PC-9 (cell line): ENCODE measurements around the gene LILRB3. TPM values are rescaled to one million over a fixed set of nuclear protein-coding genes. Genes with fewer than 3 reads are reported as not detected.
"Not testable (repeated sequence)": the region's sequence is repeated elsewhere in the genome, so short reads cannot be mapped to it uniquely, and the experiment has no call there.

Experiments used
- BruUV-seq: library from RNA; stranded (reverse); fragments of 400-500 nt; replicated peaks from 2 replicates; lab custom pipeline; 2021; lab: Mats Ljungman, UMichigan
- CTCF ChIA-PET: fragments of 300-600 bp; sonication (Branson Sonifier 250); formaldehyde crosslinking; loops from one replicate; lab custom pipeline; 2022; ENCODE audit warnings: antibody characterized with exemption; lab: Charles Lee
- POLR2A ChIA-PET: fragments of 300-600 bp; sonication (Branson Sonifier 250); formaldehyde crosslinking; loops from one replicate; lab custom pipeline; 2022; ENCODE audit warnings: antibody characterized with exemption; ENCODE audit not compliant: unreplicated experiment; lab: Charles Lee
- DNase-seq, 2 experiments: peaks; one replicate each; pipeline versions ENCODE4 v3.0.0 to v3.0.0-alpha.2; 2015 to 2022; ENCODE audit warnings: mixed read lengths in 1 of 2
- H2AFZ ChIP-seq: fragments of 200-600 bp; sonication (generic); 2 replicates; pipeline ENCODE4 v1.8.1; 2017; ENCODE audit warnings: antibody characterized with exemption
- H3F3A ChIP-seq: fragments of 200-600 bp; sonication (generic); 2 replicates; pipeline ENCODE4 v1.8.1; 2017; ENCODE audit warnings: antibody characterized with exemption, mild to moderate bottlenecking, low read depth; ENCODE audit not compliant: insufficient read depth
- H3K27ac ChIP-seq: fragments of 200-600 bp; sonication (generic); 2 replicates; pipeline ENCODE4 v1.6.1; 2016; ENCODE audit warnings: mixed run types
- H3K27me3 ChIP-seq: fragments of 200-600 bp; sonication (generic); 2 replicates; pipeline ENCODE4 v1.6.1; 2016; ENCODE audit warnings: low read depth, mixed run types; ENCODE audit not compliant: insufficient read depth
- H3K36me3 ChIP-seq: fragments of 200-600 bp; sonication (generic); 2 replicates; pipeline ENCODE4 v1.6.1; 2016; ENCODE audit warnings: low read depth, mixed run types
- H3K4me1 ChIP-seq: fragments of 200-600 bp; sonication (generic); replicated peaks from 2 replicates; pipeline ENCODE4 v1.6.1; 2016; ENCODE audit warnings: mixed run types; ENCODE audit not compliant: insufficient read depth
- H3K4me2 ChIP-seq: fragments of 200-600 bp; sonication (generic); 2 replicates; pipeline ENCODE4 v1.6.1; 2017; ENCODE audit warnings: mixed run types
- H3K4me3 ChIP-seq: fragments of 200-600 bp; sonication (generic); 2 replicates; pipeline ENCODE4 v1.6.1; 2016; ENCODE audit warnings: mixed run types
- H3K79me2 ChIP-seq: fragments of 200-600 bp; sonication (generic); 2 replicates; pipeline ENCODE4 v1.6.1; 2017; ENCODE audit warnings: low read depth, mixed run types
- H3K9me2 ChIP-seq: fragments of 200-600 bp; sonication (generic); 2 replicates; pipeline ENCODE4 v1.8.1; 2017; ENCODE audit warnings: mild to moderate bottlenecking; ENCODE audit not compliant: insufficient read depth
- H3K9me3 ChIP-seq: fragments of 200-600 bp; sonication (generic); 2 replicates; pipeline ENCODE4 v1.8.1; 2016; ENCODE audit warnings: low read depth; ENCODE audit not compliant: insufficient read depth
- H4K20me1 ChIP-seq: fragments of 200-600 bp; sonication (generic); 2 replicates; pipeline ENCODE4 v1.8.1; 2017; ENCODE audit not compliant: insufficient read depth
- CTCF ChIP-seq: fragments of 200-600 bp; sonication (generic); conservative IDR thresholded peaks from 2 replicates; pipeline ENCODE4 v1.6.1; 2017; ENCODE audit warnings: mixed run types, antibody characterized with exemption, mild to moderate bottlenecking, moderate library complexity
- EZH2 ChIP-seq: fragments of 200-600 bp; sonication (generic); IDR thresholded peaks from 2 replicates; pipeline ENCODE4 v1.8.0; 2017; ENCODE audit warnings: antibody characterized with exemption, low read depth
- intact Hi-C: fragments of 100-400 bp; cut with micrococcal nuclease; formaldehyde crosslinking; loops from one replicate; pipeline ENCODE4 v1.10.0; 2022; ENCODE audit not compliant: unreplicated experiment
- total RNA-seq: library from RNA; stranded (reverse); gene quantifications from 2 replicates; pipeline ENCODE4 v1.2.3, GENCODE V29; 2021

The LILRB3 gene
- total RNA-seq, 1 experiment from 2014 or later: not detected

- no peaks in the 10 kb centered on the region for H3K79me2 ChIP-seq
- intact Hi-C loops: loop anchor here (5.0 kb wide), 1 partner anchor 458 kb away; no protein-coding TSS in a partner anchor
- H3K9me2 ChIP-seq: no peaks in the 10 kb centered on the region
- no TSS peak for BruUV-seq
- CTCF ChIA-PET: no interaction called here
- no peak for TF ChIP-seq EZH2
- no peak for TF ChIP-seq CTCF
- H4K20me1 ChIP-seq: 0 out of 2 replicates have a peak, but pooled peaks cover 4% of the 10 kb centered on the region
- no peak overlapping the region for H3K4me2 ChIP-seq
- no peak overlapping the region for H3K27ac ChIP-seq
- no peaks in the 10 kb centered on the region for H3F3A ChIP-seq
- H3K36me3 ChIP-seq: no peaks in the 10 kb centered on the region
- H2AFZ ChIP-seq: no peak overlapping the region
- no peaks in the 10 kb centered on the region for H3K9me3 ChIP-seq
- no peaks in the 10 kb centered on the region for H3K4me1 ChIP-seq
- no peak for DNase-seq
- H3K4me3 ChIP-seq: no peak overlapping the region
- POLR2A ChIA-PET: no interaction called here
- H3K27me3 ChIP-seq: peaks cover 48% of the 10 kb centered on the region
Observed at GRCh38 chr19:54230031-54230430, 7.2 kb upstream of the LILRB3 start.

- H3K4me2 ChIP-seq: no peak overlapping the region
- no peaks in the 10 kb centered on the region for H3K79me2 ChIP-seq
- peaks cover 44% of the 10 kb centered on the region for H3K27me3 ChIP-seq
- intact Hi-C loops: no loop called here
- H3K36me3 ChIP-seq: no peaks in the 10 kb centered on the region
- ChIA-PET POLR2A (interaction anchor here (0.6 kb wide), 1 partner anchor 1034 kb away, joined by 7 read pairs; no protein-coding TSS in a partner anchor), CTCF (interaction anchor here (0.8 kb wide), 1 partner anchor 31 kb away, joined by 4 read pairs; no protein-coding TSS in a partner anchor)
- DNase-seq: no peak
- TF ChIP-seq CTCF (no peak), EZH2 (no peak)
- no TSS peak for BruUV-seq
- no peak overlapping the region for H3K4me3 ChIP-seq
- H3K27ac ChIP-seq: no peak overlapping the region
- no peaks in the 10 kb centered on the region for H3K4me1 ChIP-seq
- H3K9me3 ChIP-seq: no peaks in the 10 kb centered on the region
- 0 out of 2 replicates have a peak, but pooled peaks cover 4% of the 10 kb centered on the region for H4K20me1 ChIP-seq
- no peak overlapping the region for H2AFZ ChIP-seq
- no peaks in the 10 kb centered on the region for H3K9me2 ChIP-seq
- no peaks in the 10 kb centered on the region for H3F3A ChIP-seq
Observed at GRCh38 chr19:54229146-54229545, 6.3 kb upstream of the LILRB3 start.

GRCh38 chr19:54224619-54225018, 1.8 kb upstream of the LILRB3 start:
- DNase-seq, H3K4me2 ChIP-seq, H2AFZ ChIP-seq, H3K27ac ChIP-seq, H3K4me1 ChIP-seq, H3K9me3 ChIP-seq, intact Hi-C loops, H3K9me2 ChIP-seq, H3K79me2 ChIP-seq, H3K36me3 ChIP-seq, H3F3A ChIP-seq, BruUV-seq, POLR2A ChIA-PET, H4K20me1 ChIP-seq, H3K4me3 ChIP-seq, CTCF ChIA-PET: not testable (repeated sequence)
- peaks cover 37% of the 10 kb centered on the region for H3K27me3 ChIP-seq

- H3K79me2 ChIP-seq, H3K9me3 ChIP-seq, H3K4me3 ChIP-seq, H3K9me2 ChIP-seq, H3K4me1 ChIP-seq, BruUV-seq, DNase-seq, H3K36me3 ChIP-seq, H4K20me1 ChIP-seq, H3F3A ChIP-seq, intact Hi-C loops, H3K4me2 ChIP-seq, H2AFZ ChIP-seq, H3K27ac ChIP-seq, POLR2A ChIA-PET: not testable (repeated sequence)
- CTCF ChIA-PET: interaction anchor here (0.7 kb wide), 1 partner anchor 418 kb away, joined by 6 read pairs; no protein-coding TSS in a partner anchor
- H3K27me3 ChIP-seq: peaks cover 35% of the 10 kb centered on the region
Observed at GRCh38 chr19:54223937-54224281, 1.1 kb upstream of the LILRB3 start.

GRCh38 chr19:54223277-54223936, 600 bp upstream of the LILRB3 start:
- H3K27me3 ChIP-seq: peaks cover 38% of the 10 kb centered on the region
- DNase-seq, H4K20me1 ChIP-seq, BruUV-seq, H3K36me3 ChIP-seq, H3K4me2 ChIP-seq, H3K9me3 ChIP-seq, intact Hi-C loops, H3F3A ChIP-seq, H3K4me3 ChIP-seq, H2AFZ ChIP-seq, H3K27ac ChIP-seq, H3K9me2 ChIP-seq, H3K4me1 ChIP-seq, H3K79me2 ChIP-seq: not testable (repeated sequence)
- POLR2A ChIA-PET: interaction anchor here (0.6 kb wide), 1 partner anchor 35 kb away, joined by 3 read pairs; no protein-coding TSS in a partner anchor
- CTCF ChIA-PET: interaction anchor here (0.7 kb wide), 1 partner anchor 418 kb away, joined by 6 read pairs; no protein-coding TSS in a partner anchor

- H3K9me2 ChIP-seq, H3K9me3 ChIP-seq, H3K4me3 ChIP-seq, H4K20me1 ChIP-seq, H3K79me2 ChIP-seq, intact Hi-C loops, CTCF ChIA-PET, H3K4me1 ChIP-seq, H3K4me2 ChIP-seq, H3F3A ChIP-seq, POLR2A ChIA-PET, H2AFZ ChIP-seq, DNase-seq, H3K27ac ChIP-seq, H3K36me3 ChIP-seq, BruUV-seq: not testable (repeated sequence)
- peaks cover 29% of the 10 kb centered on the region for H3K27me3 ChIP-seq
Observed at GRCh38 chr19:54221947-54222346, 860 bp downstream of the LILRB3 start.
